GM12891 (cell line): ENCODE data around the gene PLK2.

ENCODE experiments used
- POLR2A ChIP-seq: IDR thresholded peaks from 2 replicates; pipeline ENCODE4 v1.6.1; 2011; ENCODE audit warnings: low read depth, low read length, control low read depth
- POLR2AphosphoS5 ChIP-seq: IDR thresholded peaks from 2 replicates; pipeline ENCODE4 v1.6.1; 2011; ENCODE audit warnings: low read depth, low read length, control low read depth
- SPI1 ChIP-seq: IDR thresholded peaks from 2 replicates; pipeline ENCODE4 v1.6.1; 2011; ENCODE audit warnings: low read depth, low read length, control low read depth
- TAF1 ChIP-seq: IDR thresholded peaks from 2 replicates; pipeline ENCODE4 v1.6.1; 2011; ENCODE audit warnings: low read depth, low read length, control low read depth

DNA sequence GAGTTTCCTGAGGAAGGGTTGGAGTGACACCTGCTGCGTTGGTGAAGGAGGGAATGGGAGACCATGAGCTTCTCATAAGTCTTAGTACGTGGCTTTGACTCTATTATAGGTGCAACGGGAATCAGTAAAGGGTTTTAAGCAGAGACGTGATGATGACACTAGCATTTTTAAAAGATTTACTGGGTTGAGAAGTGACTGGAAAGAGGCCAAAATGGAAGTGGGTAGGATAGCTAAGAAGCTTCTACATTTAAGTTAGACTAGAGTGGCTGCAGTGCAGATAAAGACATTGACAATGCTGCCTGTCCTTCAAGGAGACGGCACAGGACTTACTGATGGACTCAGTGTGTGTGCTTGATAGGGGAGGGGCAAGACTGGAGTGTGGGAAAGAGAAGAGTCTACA lies 37.5 kb upstream of the PLK2 start:
- TF ChIP-seq POLR2AphosphoS5 = no peak
- no peak for TF ChIP-seq POLR2A
- no peak for TF ChIP-seq TAF1
- no peak for TF ChIP-seq SPI1
